Esophagus muscularis mucosa (tissue), 4 donors: Measurements from ENCODE around the gene UBE2S. TPM values are rescaled to one million over a fixed set of nuclear protein-coding genes. Genes with fewer than 3 reads are reported as not detected.

Source experiments
- DNase-seq: peaks from one replicate; pipeline ENCODE4 v3.0.0-alpha.2; 2017; ENCODE audit errors: extremely low spot score
- H3K27ac ChIP-seq, 4 donors: fragments of 200-600 bp; sonication (generic); replicated peaks in 1 of 4; 1 replicate in 3 of 4; 2 replicates in 1 of 4; pipeline ENCODE4 v1.5.1; 2016 to 2019; ENCODE audit warnings: mild to moderate bottlenecking in 1 of 4
- H3K27me3 ChIP-seq, 4 donors: fragments of 200-600 bp; sonication (generic); one replicate each; pipeline versions ENCODE4 v1.5.1 to v1.6.0; 2016 to 2019
- H3K36me3 ChIP-seq, 4 donors: fragments of 200-600 bp; sonication (generic); one replicate each; pipeline ENCODE4 v1.5.1; 2016 to 2019
- H3K4me1 ChIP-seq, 4 donors: fragments of 200-600 bp; sonication (generic); one replicate each; pipeline ENCODE4 v1.5.1; 2016 to 2019
- H3K4me3 ChIP-seq, 4 donors: fragments of 200-600 bp; sonication (generic); 1 replicate in 2 of 4; 2 replicates in 2 of 4; pipeline ENCODE4 v1.5.1; 2016 to 2019; ENCODE audit warnings: mild to moderate bottlenecking in 4 of 4, moderate library complexity in 1 of 4
- H3K9me3 ChIP-seq, 4 donors: fragments of 200-600 bp; sonication (generic); 1 replicate in 3 of 4; 2 replicates in 1 of 4; pipeline ENCODE4 v1.5.1; 2016 to 2019
- CTCF ChIP-seq, 3 experiments: fragments of 200-600 bp in 2 of 3; fragments of 450-650 bp in 1 of 3; sonication (generic) in 2 of 3; IDR thresholded peaks; one replicate each; pipeline ENCODE4 v1.5.1; 2017 to 2019; ENCODE audit warnings: antibody characterized with exemption in 3 of 3, mild to moderate bottlenecking in 2 of 3, moderate library complexity in 1 of 3
- EP300 ChIP-seq: sonication (generic); formaldehyde crosslinking; IDR thresholded peaks from one replicate; pipeline ENCODE4 v1.6.1; 2017; ENCODE audit warnings: antibody characterized with exemption
- POLR2A ChIP-seq: fragments of 450-650 bp; IDR thresholded peaks from one replicate; pipeline ENCODE4 v1.6.1; 2017; ENCODE audit warnings: antibody characterized with exemption, moderate library complexity, mild to moderate bottlenecking, low read depth
- POLR2AphosphoS5 ChIP-seq, 2 donors: sonication (generic); formaldehyde crosslinking; IDR thresholded peaks; one replicate each; pipeline ENCODE4 v1.6.1; 2017; ENCODE audit warnings: antibody characterized with exemption in 2 of 2
- WGBS: methylation state at CpG from one replicate; pipeline ENCODE4 v1.1.5; 2018; 5-methylcytosine and 5-hydroxymethylcytosine counted together
- intact Hi-C: fragments of 100-400 bp; cut with DNase I; formaldehyde crosslinking; loops from one replicate; pipeline ENCODE4 v1.15.1; 2023
- total RNA-seq, 4 donors: library from RNA; depleted of rRNA; stranded (reverse); fragments of >200 nt; gene quantifications; one replicate each; pipeline versions ENCODE4 v1.1.0 to v1.2.1, GENCODE V29; 2016

Gene UBE2S
- total RNA-seq, 4 donors from 2014 or later: 9.1 to 37.9 (median 22.0) TPM

DNA sequence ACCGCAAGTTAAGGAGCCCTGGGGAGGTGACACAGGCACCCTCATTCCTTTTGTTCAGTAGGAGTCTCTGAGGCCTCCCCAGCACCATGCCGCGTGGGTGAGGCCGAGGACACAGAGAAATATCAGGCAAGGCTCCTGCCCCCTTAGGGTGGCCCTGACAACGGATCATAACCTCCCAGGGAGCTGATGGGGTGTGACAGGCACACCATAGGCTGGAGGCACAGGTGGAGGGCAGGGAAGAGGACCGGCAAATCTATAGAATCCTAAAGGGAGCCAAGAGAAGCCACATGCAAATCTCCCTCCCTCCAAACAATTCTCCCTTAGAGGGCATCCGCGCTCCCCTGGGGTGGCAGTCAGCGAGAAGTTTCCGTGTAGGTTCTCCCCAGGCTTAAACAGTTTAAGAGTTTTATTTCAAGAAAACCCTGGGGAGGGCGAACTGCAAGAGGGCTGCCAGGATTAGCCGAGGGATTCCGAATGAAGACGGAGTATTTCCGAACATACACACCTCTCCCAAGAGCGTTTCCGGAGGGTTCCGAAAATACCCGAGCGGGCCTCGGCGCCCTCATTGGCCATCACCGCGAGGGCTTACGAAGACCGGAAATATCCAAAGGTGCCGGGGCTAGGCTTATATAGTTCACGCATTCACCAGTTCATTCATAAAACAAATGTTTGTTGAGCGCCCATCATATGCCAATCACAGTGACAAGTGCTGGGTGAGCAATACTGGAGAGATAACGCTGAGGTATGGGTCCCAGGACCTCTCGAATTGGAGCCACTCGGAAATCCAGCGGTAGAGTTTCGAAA lies 22.5 kb downstream of the UBE2S start:
- Histone ChIP-seq H3K4me1 (peaks cover 47 to 61% (median 55%) of the 10 kb centered on the region in 4 donors), H3K36me3 (peaks cover 8 to 37% (median 34%) of the 10 kb centered on the region in 4 donors), H3K9me3 (no peaks in the 10 kb centered on the region), H3K27ac (peak overlapping the region; percentile 88 to 94 (median 90)), H3K27me3 (no peaks in the 10 kb centered on the region), H3K4me3 (peak overlapping the region; percentile 71 to 87 (median 77))
- WGBS: 11% methylated on average over 26 of the region's 34 CpGs
- DNase-seq: peak; percentile 99
- TF ChIP-seq POLR2A (no peak), EP300 (no peak), POLR2AphosphoS5 (IDR thresholded peaks at IDR 0.05) (no peak), CTCF (IDR thresholded peaks at IDR 0.05) (no peak)
- intact Hi-C loops: loop anchor here (5.0 kb wide), 2 partner anchors 43 to 83 kb away; no protein-coding TSS in a partner anchor

- peaks cover 8 to 29% (median 26%) of the 10 kb centered on the region in 4 donors for H3K36me3 ChIP-seq
- H3K4me3 ChIP-seq: peak within 1 kb of the TSS; percentile 71 to 87 (median 77)
- H3K27me3 ChIP-seq: no peaks in the 10 kb centered on the region
- H3K9me3 ChIP-seq: no peaks in the 10 kb centered on the region
- DNase-seq: no peak
- intact Hi-C loops: loop anchor here (5.0 kb wide), 2 partner anchors 42 to 82 kb away; no protein-coding TSS in a partner anchor
- WGBS: 12% methylated on average over 16 of the region's 72 CpGs
- TF ChIP-seq CTCF (IDR thresholded peaks at IDR 0.05) (peak in 1 of 3 experiments; percentile 10), POLR2A (no peak)
- H3K4me1 ChIP-seq: peaks cover 46 to 53% (median 49%) of the 10 kb centered on the region in 4 donors
- H3K27ac ChIP-seq: peak within 1 kb of the TSS; percentile 88 to 94 (median 90)
These were observed 23.3 kb downstream of the UBE2S start, which contains the start of gene TMEM238 for GRCh38 chr19:55384131-55384919. Gene TMEM238, minus strand, starts transcription at chr19:55384292. Its CDS starts 33 bp downstream, at chr19:55384259.

- TF ChIP-seq EP300: no peak
- peak; percentile 16 to 50 for TF ChIP-seq POLR2AphosphoS5 (IDR thresholded peaks at IDR 0.05)
- TF ChIP-seq CTCF (IDR thresholded peaks at IDR 0.05): peak; percentile 13 to 50 (median 38)
- Histone ChIP-seq H3K27me3 (no peaks in the 10 kb centered on the region), H3K4me1 (peaks cover 37 to 45% (median 41%) of the 10 kb centered on the region in 4 donors), H3K27ac (peak overlapping the region; percentile 88 to 94 (median 90)), H3K9me3 (no peaks in the 10 kb centered on the region), H3K36me3 (peaks cover 8 to 21% (median 18%) of the 10 kb centered on the region in 4 donors), H3K4me3 (peak overlapping the region; percentile 71 to 87 (median 77))
- intact Hi-C loops: loop anchor here (5.0 kb wide), 2 partner anchors 41 to 81 kb away; no protein-coding TSS in a partner anchor
- 12% methylated on average over 31 of the region's 88 CpGs for WGBS
- no peak for DNase-seq
These were observed 24.1 kb downstream of the UBE2S start for GRCh38 chr19:55383279-55384130.

DNA sequence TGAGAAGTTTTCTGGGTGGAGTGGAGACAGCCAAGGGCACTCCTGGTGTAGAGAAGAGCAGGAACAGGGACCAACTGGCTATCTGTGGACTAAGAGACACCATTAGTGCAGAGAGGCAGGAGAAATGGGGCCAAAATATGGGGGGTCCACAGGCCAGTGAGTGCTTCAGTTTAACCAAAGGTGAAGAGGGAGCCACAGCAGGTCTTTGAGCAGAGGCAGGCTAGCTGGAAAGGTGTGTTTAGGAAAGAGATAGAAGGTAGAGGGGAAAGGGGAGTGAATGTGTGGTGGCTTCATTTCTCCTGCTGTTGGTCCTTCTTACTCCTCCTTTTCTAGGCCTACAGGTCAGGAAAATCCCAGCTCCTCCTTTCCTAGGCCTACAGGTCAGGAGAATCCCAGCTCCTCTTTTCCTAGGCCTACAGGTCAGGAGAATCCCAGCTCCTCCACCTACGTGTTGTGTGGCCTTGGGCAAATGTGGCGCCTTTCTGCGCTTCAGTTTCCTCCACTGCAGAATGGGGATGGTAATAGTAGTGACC lies 25.0 kb downstream of the UBE2S start:
- TF ChIP-seq POLR2A (no peak), POLR2AphosphoS5 (IDR thresholded peaks at IDR 0.05) (no peak), CTCF (IDR thresholded peaks at IDR 0.05) (no peak), EP300 (no peak)
- H3K27me3 ChIP-seq: peaks cover 0 to 7% (median 2%) of the 10 kb centered on the region in 4 donors
- 100% methylated on average over 3 of the region's 3 CpGs for WGBS
- peaks cover under 1 to 12% (median 9%) of the 10 kb centered on the region in 4 donors for H3K36me3 ChIP-seq
- intact Hi-C loops: loop anchor here (5.0 kb wide), 2 partner anchors 40 to 80 kb away; no protein-coding TSS in a partner anchor
- no peaks in the 10 kb centered on the region for H3K9me3 ChIP-seq
- H3K4me1 ChIP-seq: peaks cover 28 to 40% (median 37%) of the 10 kb centered on the region in 4 donors
- H3K27ac ChIP-seq: no peak overlapping the region
- DNase-seq: no peak
- no peak overlapping the region for H3K4me3 ChIP-seq
